ENCODE measurements around the gene OR9Q1.

OR9Q1 gene

GRCh38 chr11:58186938-58187337, 163.3 kb downstream of the OR9Q1 start:
- TF ChIP-seq CTCF (IDR thresholded peaks at IDR 0.05; ENCODE audit: borderline replicate concordance, extremely low read depth, low read length, poor library complexity, severe bottlenecking): no peak
- no peak for TF ChIP-seq EZH2 (IDR thresholded peaks at IDR 0.05; ENCODE audit: borderline replicate concordance, low read depth, low read length, severe bottlenecking)
- Histone ChIP-seq H3K9me3 (ENCODE audit: insufficient read depth, low read length, severe bottlenecking) (no peaks in the 10 kb centered on the region), H3K27me3 (ENCODE audit: insufficient read depth, low read length, poor library complexity) (no peaks in the 10 kb centered on the region), H3K27ac (ENCODE audit: low read length) (no peak overlapping the region), H3K4me1 (ENCODE audit: insufficient read depth, low read length) (no peaks in the 10 kb centered on the region), H3K36me3 (ENCODE audit: insufficient read depth, low read length) (no peaks in the 10 kb centered on the region), H3K4me3 (ENCODE audit: low read depth in 1 of 2, low read length in 2 of 2) (no peak overlapping the region), H4K20me1 (ENCODE audit: insufficient read depth, low read length) (no peaks in the 10 kb centered on the region), H3K9ac (ENCODE audit: low read depth, low read length) (no peak overlapping the region), H3K79me2 (ENCODE audit: insufficient read depth, low read length) (no peaks in the 10 kb centered on the region), H3K4me2 (ENCODE audit: insufficient read depth, low read length) (no peak overlapping the region), H2AFZ (ENCODE audit: low read depth, low read length) (no peak overlapping the region)
- DNase-seq: no peak
- no peak for ATAC-seq (ENCODE audit: insufficient read depth, low read depth)

- ATAC-seq (ENCODE audit: insufficient read depth, low read depth) (no peak), DNase-seq (no peak)
- Histone ChIP-seq H3K4me1 (ENCODE audit: insufficient read depth, low read length) (no peaks in the 10 kb centered on the region), H3K79me2 (ENCODE audit: insufficient read depth, low read length) (no peaks in the 10 kb centered on the region), H3K27me3 (ENCODE audit: insufficient read depth, low read length, poor library complexity) (no peaks in the 10 kb centered on the region), H3K4me2 (ENCODE audit: insufficient read depth, low read length) (no peak within 1 kb of the TSS), H3K4me3 (ENCODE audit: low read depth in 1 of 2, low read length in 2 of 2) (no peak within 1 kb of the TSS), H3K9me3 (ENCODE audit: insufficient read depth, low read length, severe bottlenecking) (no peaks in the 10 kb centered on the region), H3K27ac (ENCODE audit: low read length) (no peak within 1 kb of the TSS), H4K20me1 (ENCODE audit: insufficient read depth, low read length) (no peaks in the 10 kb centered on the region), H2AFZ (ENCODE audit: low read depth, low read length) (no peak within 1 kb of the TSS), H3K36me3 (ENCODE audit: insufficient read depth, low read length) (no peaks in the 10 kb centered on the region), H3K9ac (ENCODE audit: low read depth, low read length) (no peak within 1 kb of the TSS)
- no peak for TF ChIP-seq EZH2 (IDR thresholded peaks at IDR 0.05; ENCODE audit: borderline replicate concordance, low read depth, low read length, severe bottlenecking)
Measured at GRCh38 chr11:58188770-58189169, 165.1 kb downstream of the OR9Q1 start, which contains the start of gene OR9Q2. OR9Q2 (plus strand) TSS chr11:58189070; CDS start chr11:58190491, 1,421 bp downstream.

GRCh38 chr11:58192229-58192628, 168.5 kb downstream of the OR9Q1 start:
- no peaks in the 10 kb centered on the region for H3K79me2 ChIP-seq (ENCODE audit: insufficient read depth, low read length)
- no peak overlapping the region for H2AFZ ChIP-seq (ENCODE audit: low read depth, low read length)
- DNase-seq (no peak), ATAC-seq (ENCODE audit: insufficient read depth, low read depth) (no peak)
- no peaks in the 10 kb centered on the region for H4K20me1 ChIP-seq (ENCODE audit: insufficient read depth, low read length)
- no peak overlapping the region for H3K27ac ChIP-seq (ENCODE audit: low read length)
- H3K27me3 ChIP-seq (ENCODE audit: insufficient read depth, low read length, poor library complexity): no peaks in the 10 kb centered on the region
- H3K4me1 ChIP-seq (ENCODE audit: insufficient read depth, low read length): no peaks in the 10 kb centered on the region
- H3K9ac ChIP-seq (ENCODE audit: low read depth, low read length): no peak overlapping the region
- no peak overlapping the region for H3K4me3 ChIP-seq (ENCODE audit: low read depth in 1 of 2, low read length in 2 of 2)
- H3K36me3 ChIP-seq (ENCODE audit: insufficient read depth, low read length): no peaks in the 10 kb centered on the region
- no peaks in the 10 kb centered on the region for H3K9me3 ChIP-seq (ENCODE audit: insufficient read depth, low read length, severe bottlenecking)
- no peak overlapping the region for H3K4me2 ChIP-seq (ENCODE audit: insufficient read depth, low read length)
- TF ChIP-seq EZH2 (IDR thresholded peaks at IDR 0.05; ENCODE audit: borderline replicate concordance, low read depth, low read length, severe bottlenecking) (no peak), CTCF (IDR thresholded peaks at IDR 0.05; ENCODE audit: borderline replicate concordance, extremely low read depth, low read length, poor library complexity, severe bottlenecking) (no peak)

- Histone ChIP-seq H3K27ac (ENCODE audit: low read length) (no peak overlapping the region), H3K9ac (ENCODE audit: low read depth, low read length) (no peak overlapping the region), H3K4me3 (ENCODE audit: low read depth in 1 of 2, low read length in 2 of 2) (no peak overlapping the region), H3K79me2 (ENCODE audit: insufficient read depth, low read length) (no peaks in the 10 kb centered on the region), H2AFZ (ENCODE audit: low read depth, low read length) (no peak overlapping the region), H4K20me1 (ENCODE audit: insufficient read depth, low read length) (no peaks in the 10 kb centered on the region), H3K9me3 (ENCODE audit: insufficient read depth, low read length, severe bottlenecking) (no peaks in the 10 kb centered on the region), H3K36me3 (ENCODE audit: insufficient read depth, low read length) (no peaks in the 10 kb centered on the region), H3K4me1 (ENCODE audit: insufficient read depth, low read length) (no peaks in the 10 kb centered on the region), H3K4me2 (ENCODE audit: insufficient read depth, low read length) (no peak overlapping the region), H3K27me3 (ENCODE audit: insufficient read depth, low read length, poor library complexity) (no peaks in the 10 kb centered on the region)
- DNase-seq (no peak), ATAC-seq (ENCODE audit: insufficient read depth, low read depth) (no peak)
- TF ChIP-seq CTCF (IDR thresholded peaks at IDR 0.05; ENCODE audit: borderline replicate concordance, extremely low read depth, low read length, poor library complexity, severe bottlenecking): no peak
- TF ChIP-seq EZH2 (IDR thresholded peaks at IDR 0.05; ENCODE audit: borderline replicate concordance, low read depth, low read length, severe bottlenecking): no peak
Measured at GRCh38 chr11:58193391-58193790, 169.7 kb downstream of the OR9Q1 start.

Measured in DND-41 (cell line).